22Rv1 (cell line): ENCODE data around the gene TOR1AIP2.

ENCODE experiments used
- H3K27ac ChIP-seq: fragments of 450-650 bp; 2 replicates; pipeline ENCODE4 v1.5.1; 2017
- ZFX ChIP-seq: fragments of 450-650 bp; IDR thresholded peaks from 2 replicates; pipeline ENCODE4 v1.6.1; 2017; ENCODE audit warnings: antibody characterized with exemption, borderline replicate concordance
- TF ChIP-seq, protein P1 (sequence below): fragments of 450-650 bp; IDR thresholded peaks from 2 replicates; pipeline ENCODE4 v1.5.1; 2017; ENCODE audit warnings: mild to moderate bottlenecking

The TOR1AIP2 gene

DNA sequence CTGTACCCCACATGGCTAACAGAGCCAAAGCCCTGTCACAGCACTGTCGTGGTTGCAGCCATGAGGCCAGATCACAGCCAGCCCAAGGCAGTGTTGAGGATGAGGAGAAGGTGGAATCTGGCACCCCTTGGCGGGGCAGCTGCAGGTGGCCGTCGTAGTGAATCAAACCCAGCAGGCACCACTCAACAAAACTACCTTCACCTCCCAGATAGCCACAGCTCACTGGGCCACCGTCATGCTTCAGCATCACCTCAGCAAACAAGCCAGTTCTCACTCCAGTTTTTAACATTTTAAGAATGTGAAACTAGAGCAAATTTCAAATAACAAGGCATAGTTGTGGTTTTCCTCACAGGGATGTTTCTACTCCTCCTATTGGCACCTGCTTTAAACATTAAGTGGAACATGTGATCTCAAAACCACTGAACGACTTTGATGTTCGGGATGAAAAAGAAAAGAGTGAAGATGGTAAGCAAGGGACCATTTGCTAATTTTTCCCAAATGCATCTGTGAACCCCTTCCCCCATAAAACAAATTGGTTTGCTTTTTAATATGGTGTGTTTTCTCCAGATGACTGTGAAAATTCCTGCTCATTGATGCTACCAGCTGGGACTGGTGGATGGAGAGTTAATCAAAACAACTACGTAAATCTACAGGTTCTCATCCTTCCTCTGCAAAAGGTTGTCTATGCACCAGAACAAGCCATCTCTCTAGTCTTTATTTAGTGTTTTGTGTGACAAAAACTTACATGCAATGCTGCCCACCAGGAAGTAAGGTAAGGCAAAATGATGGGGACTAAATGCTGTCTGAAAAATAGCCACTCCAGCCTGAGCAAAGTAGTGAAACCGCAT lies 45.5 kb downstream of the TOR1AIP2 start:
- TF ChIP-seq, protein P1, sequence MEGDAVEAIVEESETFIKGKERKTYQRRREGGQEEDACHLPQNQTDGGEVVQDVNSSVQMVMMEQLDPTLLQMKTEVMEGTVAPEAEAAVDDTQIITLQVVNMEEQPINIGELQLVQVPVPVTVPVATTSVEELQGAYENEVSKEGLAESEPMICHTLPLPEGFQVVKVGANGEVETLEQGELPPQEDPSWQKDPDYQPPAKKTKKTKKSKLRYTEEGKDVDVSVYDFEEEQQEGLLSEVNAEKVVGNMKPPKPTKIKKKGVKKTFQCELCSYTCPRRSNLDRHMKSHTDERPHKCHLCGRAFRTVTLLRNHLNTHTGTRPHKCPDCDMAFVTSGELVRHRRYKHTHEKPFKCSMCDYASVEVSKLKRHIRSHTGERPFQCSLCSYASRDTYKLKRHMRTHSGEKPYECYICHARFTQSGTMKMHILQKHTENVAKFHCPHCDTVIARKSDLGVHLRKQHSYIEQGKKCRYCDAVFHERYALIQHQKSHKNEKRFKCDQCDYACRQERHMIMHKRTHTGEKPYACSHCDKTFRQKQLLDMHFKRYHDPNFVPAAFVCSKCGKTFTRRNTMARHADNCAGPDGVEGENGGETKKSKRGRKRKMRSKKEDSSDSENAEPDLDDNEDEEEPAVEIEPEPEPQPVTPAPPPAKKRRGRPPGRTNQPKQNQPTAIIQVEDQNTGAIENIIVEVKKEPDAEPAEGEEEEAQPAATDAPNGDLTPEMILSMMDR = no peak
- no peak for TF ChIP-seq ZFX
- H3K27ac ChIP-seq = no peak overlapping the region

- TF ChIP-seq, protein P1 = no peak
- no peak for TF ChIP-seq ZFX
- no peak overlapping the region for H3K27ac ChIP-seq
Observed at GRCh38 chr1:179831225-179831624, 46.4 kb downstream of the TOR1AIP2 start.

DNA sequence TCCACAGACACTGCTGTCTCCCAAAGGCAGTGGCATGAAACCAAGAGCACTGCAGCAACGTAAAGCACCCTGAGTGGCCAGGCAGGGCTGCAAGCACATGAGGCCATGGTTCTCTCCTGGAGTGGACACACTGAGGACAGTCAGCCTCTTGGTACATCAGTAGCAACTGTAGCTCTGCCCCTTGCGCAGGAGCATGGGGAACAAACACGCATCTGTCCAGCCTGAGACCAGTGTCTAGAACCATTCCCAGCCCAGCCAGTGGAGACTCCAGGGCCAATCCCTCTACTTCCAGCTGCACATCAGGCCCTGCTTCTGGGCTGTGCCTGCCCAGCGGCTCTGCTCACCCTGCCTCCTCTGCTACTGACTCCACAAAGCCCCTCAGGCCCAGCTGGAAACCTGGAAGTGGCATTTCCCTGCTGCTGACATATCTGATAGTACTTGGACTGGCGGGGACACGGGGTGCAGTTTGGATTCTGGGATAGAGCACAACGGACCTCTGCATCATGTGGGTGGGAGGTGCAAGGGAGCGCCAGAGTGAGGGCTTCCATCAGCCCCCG lies 49.0 kb downstream of the TOR1AIP2 start:
- no peak for TF ChIP-seq ZFX
- TF ChIP-seq, protein P1 = no peak
- no peak overlapping the region for H3K27ac ChIP-seq

DNA sequence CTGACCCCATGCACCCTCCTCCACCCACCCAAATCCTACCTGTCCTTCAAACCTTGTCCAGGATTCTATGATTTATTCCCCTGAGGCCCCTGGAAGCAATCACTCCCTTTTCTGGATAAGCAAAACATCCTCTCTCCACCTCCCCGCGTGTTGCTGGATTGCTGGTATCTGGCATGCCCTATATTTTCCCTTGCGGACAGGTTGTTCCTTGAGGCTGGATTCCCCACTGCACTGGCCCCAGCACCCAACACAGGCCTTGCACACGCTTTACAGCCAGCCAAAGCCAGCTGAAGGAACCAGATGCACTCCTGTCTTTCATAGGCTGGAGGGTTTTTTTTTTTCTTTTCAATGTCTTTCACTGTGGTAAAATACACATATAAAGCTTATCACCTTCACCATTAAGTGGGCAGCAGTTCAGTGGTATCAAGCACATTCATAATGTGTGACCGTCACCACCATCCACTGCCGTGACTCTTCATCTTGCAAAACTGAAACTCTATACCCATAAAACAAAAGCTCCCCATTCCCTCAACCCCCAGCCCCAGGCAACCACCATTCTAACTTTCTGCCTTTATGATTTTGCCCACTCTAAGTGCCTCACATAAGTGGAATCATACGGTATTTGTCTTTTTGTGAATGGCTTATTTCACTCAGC lies 50.9 kb downstream of the TOR1AIP2 start:
- TF ChIP-seq ZFX = no peak
- TF ChIP-seq, protein P1 = no peak

DNA sequence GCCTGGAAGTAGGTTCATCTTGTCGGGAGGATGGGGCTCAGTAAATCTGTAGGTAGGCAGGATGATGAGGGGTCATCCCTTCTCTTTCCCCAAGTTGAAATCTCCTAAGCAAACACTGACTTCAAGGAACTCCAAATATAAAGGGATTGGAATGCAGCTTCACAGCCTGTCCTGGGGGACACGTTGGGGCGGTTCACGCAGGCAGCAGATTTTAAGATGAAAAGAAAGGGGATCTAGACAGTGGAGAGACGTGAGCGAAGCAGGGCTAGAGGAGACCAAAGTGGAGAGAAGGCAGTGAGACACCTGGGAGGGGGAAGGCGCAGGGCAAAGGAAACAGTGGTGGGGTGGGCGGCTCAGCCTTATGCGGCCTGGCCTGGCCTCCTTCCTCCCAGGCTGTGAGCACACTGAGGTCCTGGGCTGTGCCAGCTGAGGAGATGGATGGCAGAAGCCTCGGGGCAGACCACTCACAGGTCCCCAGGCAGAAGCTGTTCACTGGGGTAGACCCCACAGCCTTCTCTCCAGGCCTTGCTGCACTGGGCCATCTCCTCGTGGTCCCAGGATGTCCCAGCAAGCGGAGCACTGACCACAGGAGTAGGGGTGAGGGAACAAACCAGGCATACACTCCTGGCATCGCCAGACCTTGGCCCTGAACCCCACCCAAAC lies 51.7 kb downstream of the TOR1AIP2 start:
- H3K27ac ChIP-seq = no peak overlapping the region
- TF ChIP-seq, protein P1 = no peak

More for the DNA sequence above, 50.9 kb downstream of the TOR1AIP2 start:
- no peak overlapping the region for H3K27ac ChIP-seq

DNA sequence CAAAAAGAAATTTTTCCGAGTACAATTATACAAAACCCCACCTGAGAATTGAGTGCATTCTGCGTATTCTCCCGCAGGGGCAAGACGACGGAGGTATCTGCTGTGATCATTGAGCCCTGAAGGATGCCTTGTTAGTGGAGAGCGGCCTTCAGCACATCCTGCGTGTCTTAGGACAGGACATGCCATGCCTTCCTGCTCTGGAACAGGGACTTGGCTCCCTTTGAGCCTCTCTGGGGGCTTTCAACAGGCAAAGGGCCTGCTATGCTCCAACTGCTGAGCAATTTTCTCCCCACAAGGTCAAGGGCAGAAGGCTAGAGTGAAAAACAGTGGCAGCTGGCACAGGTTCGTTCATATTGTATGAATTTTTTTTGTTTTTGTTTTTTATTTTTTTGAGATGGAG lies 52.4 kb downstream of the TOR1AIP2 start:
- H3K27ac ChIP-seq = no peak overlapping the region
- TF ChIP-seq ZFX = no peak
- TF ChIP-seq, protein P1 = no peak
